Activated T-cell treated with anti-CD3 and anti-CD28 coated beads, Interleukin-2, amount 50 U/mL, for 1 hour (primary cell): ENCODE results near the gene IRX1.

Experiments used
- DNase-seq: peaks from one replicate; pipeline ENCODE4 v3.0.0-alpha.2; 2020

Gene IRX1

DNA sequence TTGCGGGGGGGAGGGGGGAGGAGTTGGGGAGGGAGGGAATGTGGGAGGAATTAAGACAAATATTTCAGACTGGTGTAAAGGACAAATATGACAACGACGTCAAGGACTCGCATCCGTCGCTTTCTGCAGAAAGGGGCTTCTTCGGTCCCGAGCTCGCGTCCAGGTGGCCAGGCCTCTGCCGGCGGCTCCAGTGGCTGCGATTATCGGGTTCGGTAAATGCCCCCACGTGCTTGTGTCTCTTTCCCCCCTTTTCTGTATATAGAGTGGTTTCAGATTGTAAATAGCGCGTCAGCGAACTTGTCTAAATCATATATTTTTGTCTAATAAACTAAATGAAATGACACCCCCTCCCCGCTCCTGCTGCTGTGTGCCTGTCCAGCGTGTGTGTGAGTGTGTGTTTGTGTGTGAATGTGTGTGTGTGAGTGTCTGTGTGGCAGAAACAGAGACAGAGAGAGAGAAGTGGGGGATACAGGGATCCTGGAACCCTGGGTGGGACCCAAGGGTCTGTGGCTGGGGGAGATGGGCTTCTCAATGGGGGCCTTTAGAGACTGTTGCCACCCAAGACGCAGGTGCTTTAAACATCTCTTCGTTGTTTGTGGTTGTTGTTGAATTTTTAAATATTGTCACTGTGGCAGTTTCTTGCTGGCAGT, 5.6 kb downstream of the IRX1 start:
- DNase-seq, result no peak

- DNase-seq, result no peak
Measured at GRCh38 chr5:3601911-3602782, 6.5 kb downstream of the IRX1 start.

DNA sequence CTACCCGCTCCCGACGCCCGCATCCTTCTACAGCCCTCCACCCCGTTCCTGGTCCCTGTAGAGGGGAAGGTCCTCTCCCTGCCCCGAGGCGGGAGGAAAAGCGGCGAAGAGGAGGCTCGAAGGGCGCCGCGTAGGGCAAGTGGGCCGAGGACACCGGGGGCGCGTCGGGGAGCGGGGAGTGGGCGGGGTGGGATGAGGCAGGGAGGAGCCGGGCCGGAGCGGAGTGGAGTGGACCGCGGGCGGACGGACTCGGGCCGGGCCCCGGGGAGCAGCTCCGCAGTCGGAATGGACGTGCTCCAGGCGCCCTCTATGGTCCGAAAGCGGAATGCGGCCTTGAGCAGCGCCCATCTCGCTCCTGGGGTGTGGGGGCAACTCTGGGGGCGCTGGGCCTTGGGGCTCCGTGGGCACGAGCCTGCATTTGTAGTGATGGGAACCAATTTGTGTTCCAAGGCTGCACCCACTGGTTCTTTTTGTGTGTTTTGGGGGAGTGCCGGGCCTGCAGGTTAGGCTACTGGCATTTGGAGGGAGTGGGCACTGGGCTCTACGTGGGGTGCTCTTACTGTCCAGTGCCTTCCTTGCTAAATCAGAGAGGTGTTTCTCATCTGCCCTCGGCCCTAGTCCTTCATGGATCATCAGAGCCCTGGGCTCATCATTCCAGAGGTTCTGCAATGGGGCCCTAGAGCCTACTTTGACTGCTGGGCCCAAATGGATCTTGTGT, 7.3 kb downstream of the IRX1 start:
- no peak for DNase-seq

DNA sequence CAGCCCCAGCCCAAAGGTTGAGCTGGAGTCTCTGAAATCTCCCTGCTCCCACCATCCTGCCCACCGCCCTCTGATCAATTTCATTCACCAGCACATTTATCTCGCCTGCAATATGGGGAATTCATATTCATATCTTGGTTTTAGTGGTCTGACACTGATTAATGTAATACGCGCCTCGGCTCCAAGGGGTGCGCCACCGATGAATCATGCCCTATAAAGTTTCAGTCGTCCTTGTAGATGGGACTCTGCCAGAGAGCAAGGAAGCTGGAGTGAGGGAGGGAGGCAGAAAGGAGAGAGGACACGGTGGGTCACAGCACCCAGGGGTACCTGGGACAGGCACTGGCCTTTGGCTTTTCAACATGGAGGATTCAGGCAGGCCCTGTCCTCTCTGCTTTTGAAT, 8.9 kb downstream of the IRX1 start:
- no peak for DNase-seq

DNA sequence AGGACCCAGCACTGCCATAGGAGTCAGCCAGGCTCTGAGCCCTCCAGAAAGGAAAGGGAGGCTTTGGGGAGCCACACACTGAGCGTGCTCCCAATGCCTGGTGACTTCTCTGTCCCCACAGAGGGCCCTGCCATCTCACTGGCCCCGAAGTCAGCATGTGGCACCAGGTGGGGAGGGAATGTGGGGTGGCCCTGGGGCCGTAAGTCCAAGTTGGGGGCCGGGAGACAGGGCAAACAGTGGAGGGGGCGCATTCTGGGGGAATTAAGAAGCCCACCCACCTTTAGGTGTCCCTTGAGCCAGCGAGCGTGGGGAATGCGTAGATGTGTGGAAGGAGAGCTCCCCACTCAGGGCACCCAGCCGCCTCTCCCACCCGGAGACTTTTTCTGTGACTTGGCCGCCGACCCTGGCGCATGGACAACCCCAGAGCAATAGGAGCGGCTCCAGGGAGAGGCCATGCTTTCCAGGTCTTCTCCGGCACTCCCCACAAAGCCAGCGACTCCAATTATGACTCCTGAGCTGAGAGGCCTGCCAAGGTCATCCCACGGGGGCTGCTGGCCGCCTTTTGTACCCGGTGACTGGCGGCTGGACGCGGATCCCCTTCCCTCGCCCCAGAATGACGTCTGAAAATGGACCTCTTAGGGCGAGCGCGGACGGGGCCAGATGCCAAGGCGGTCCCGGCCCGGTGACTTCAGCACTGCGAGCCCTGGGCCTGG, 9.8 kb downstream of the IRX1 start:
- DNase-seq, result no peak

DNA sequence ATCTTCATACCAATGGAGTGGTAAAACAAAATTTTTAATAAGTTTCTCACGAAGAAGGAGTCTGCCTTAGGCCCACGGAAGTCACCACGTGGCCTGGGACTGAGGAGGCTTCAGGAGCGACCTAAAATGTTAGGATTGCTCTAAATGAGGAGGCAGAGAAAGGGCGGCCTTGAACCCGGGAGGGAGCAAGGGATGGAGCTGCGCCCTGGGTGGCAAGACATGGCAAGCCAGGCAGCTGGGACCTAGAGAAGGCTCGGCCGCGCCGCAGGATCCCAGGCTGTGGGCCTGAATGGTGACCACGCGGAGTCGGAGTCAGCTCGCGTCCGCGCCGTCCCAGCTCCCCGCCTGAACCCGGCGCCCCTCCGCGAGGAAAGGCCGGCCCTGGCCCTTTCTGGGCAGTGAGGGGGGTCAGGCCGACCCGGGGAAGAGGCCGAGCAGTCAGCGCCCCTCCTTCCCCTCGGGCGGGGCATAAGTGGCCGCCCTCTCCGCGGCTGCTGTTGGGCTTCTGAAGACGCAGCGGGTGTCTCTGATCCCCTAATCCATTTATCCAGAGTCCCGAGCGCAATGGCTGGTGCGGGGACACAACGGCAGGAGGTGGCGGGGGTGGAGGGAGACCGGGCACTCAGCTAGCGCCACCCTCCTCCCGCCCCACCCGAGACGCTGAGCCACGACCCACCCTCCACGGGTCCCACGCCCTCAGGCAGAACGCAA, 10.6 kb downstream of the IRX1 start:
- DNase-seq, result no peak

DNA sequence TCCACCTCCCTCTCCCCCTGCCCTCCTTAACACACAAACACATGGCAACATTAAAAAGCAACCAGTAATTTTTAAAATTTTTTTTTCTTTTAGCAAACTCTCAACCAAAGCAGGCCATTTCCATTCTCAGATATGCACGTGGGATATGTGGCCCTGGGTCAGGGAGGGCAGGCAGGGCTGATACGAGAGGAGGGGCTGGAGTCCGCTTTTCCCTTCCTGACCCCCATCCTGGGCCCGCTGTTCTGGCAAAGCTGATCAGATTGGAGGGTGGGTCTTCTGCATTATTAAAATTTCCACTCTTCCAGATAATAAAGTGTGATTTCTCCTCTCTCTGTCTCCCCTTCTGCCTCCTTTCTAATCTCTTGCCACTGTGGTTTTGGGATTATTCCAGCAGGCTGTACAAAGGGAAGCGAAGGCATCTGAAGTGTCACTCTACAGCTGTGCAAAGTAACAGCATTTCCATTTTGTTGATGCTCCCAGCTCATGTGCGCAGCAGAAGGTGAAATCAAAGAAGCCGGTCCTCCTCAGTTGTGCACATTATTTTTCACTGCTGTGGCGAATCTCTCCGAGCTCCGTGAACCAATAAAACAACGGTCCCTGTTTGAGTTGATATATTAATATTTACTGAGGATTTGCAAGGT, 12.0 kb downstream of the IRX1 start:
- DNase-seq, result no peak

- DNase-seq, result no peak
Measured at GRCh38 chr5:3609120-3609681, 13.6 kb downstream of the IRX1 start.

- DNase-seq, result no peak
Measured at GRCh38 chr5:3612591-3613042, 17.0 kb downstream of the IRX1 start.

GRCh38 chr5:3613726-3614125, 18.1 kb downstream of the IRX1 start:
- no peak for DNase-seq

DNA sequence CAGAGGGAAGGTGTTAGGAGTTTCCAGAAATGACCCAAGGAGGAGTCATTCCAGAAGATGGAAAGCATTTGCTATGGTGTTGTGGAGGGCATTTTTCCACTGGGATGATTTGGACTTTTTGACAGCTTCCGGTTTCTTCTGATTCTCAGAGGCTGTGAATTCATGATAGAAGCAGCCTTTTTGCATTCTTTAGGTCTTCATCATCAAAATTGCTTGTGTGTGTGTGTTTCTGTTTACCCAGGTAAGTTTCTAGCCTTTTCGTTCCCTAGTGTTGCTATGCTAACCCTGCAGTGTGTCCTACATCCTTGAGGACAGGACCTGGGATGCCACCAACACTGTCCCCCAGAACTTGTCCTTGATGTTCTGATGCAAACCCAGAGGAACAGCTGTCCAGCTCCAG, 19.6 kb downstream of the IRX1 start:
- no peak for DNase-seq

GRCh38 chr5:3615829-3616228, 20.2 kb downstream of the IRX1 start:
- no peak for DNase-seq

DNA sequence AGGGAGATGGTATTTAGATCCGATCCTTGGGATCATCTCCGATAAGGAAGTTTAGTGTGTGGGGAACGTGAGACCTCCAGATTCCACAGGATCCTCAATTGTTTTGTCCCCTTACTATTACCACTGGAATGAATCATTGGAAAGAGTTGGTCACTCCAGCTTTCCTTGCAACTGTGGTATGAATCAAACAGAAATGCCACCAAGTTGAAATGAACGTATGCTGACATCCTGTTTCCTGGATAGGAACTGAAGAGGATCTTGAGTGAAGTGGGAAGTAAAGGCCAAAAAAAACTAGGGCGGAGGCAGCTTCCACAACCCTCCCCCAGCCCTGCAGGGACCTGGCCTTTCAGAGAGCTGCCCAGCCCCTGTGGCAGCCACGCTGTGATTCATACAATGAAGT, 23.9 kb downstream of the IRX1 start:
- DNase-seq, result no peak

GRCh38 chr5:3622961-3623360, 27.3 kb downstream of the IRX1 start:
- no peak for DNase-seq

- DNase-seq, result no peak
Measured at GRCh38 chr5:3625626-3626025, 30.0 kb downstream of the IRX1 start.

DNA sequence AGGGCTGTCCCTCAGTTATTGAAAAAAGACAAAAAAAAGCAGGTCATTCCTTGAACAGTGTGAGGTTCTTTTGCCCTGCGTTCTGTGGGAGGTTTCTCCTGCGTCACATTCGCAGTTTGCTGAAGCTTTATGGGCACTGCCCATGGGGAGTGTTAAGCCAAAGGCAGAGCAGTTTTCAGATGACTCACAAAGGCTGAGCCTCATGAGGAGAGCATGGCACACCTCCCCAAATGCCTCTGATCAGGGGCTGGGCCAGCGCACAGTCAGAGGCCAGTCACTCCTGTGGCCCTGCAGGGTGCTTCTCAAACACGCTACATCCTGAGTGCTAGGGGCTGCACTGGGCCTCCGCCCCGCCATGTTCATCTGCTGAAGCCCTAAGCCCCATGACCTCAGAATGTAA, 38.4 kb downstream of the IRX1 start:
- no peak for DNase-seq

GRCh38 chr5:3639175-3639574, 43.5 kb downstream of the IRX1 start:
- DNase-seq, result no peak

DNA sequence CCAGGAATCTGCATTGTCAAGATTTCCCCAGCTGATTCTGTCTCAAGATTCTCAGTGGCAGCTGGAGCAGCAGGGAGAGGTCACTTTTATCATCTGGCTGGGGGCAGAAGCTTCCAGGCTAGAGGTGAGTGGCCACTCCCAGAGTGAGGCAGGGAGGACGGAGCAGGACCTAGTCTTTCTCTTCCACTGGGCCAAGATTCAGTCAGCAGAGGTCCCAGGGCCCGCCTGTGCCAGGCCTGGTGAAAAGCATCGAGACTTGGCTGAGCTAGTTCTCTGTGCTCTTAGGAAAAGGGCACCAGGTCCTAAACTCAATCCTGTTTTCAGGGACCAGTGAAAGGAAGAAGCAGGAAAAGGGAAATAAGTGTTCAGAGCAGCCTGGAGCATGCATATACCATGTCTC, 46.6 kb downstream of the IRX1 start:
- DNase-seq, result no peak

DNA sequence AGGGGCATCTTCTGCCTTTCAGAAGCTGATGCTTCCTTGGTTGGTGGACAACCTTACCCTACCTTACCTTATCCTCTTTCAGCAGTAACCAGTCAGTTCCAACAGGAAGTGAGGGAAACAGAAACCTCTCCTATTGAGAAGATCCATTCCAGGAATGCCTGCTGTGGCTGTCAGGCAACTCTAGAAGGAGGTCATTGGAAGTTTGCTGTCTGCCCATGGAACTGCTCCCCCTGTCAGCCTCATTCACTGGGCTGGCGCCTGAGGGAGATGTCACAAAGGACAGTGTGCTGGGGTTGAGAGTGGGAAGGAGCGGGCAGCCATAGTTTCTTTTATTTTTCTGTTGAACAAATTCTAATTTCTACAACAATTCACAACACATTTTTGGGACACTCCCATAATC, 54.7 kb downstream of the IRX1 start:
- DNase-seq, result no peak

GRCh38 chr5:3650868-3651267, 55.2 kb downstream of the IRX1 start:
- DNase-seq, result no peak
